ENCODE data around the gene SEMA6A.

- TF ChIP-seq, protein P1, sequence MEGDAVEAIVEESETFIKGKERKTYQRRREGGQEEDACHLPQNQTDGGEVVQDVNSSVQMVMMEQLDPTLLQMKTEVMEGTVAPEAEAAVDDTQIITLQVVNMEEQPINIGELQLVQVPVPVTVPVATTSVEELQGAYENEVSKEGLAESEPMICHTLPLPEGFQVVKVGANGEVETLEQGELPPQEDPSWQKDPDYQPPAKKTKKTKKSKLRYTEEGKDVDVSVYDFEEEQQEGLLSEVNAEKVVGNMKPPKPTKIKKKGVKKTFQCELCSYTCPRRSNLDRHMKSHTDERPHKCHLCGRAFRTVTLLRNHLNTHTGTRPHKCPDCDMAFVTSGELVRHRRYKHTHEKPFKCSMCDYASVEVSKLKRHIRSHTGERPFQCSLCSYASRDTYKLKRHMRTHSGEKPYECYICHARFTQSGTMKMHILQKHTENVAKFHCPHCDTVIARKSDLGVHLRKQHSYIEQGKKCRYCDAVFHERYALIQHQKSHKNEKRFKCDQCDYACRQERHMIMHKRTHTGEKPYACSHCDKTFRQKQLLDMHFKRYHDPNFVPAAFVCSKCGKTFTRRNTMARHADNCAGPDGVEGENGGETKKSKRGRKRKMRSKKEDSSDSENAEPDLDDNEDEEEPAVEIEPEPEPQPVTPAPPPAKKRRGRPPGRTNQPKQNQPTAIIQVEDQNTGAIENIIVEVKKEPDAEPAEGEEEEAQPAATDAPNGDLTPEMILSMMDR (IDR thresholded peaks at IDR 0.05 in 8 of 11, conservative IDR thresholded peaks at IDR 0.05 in 3 of 11) = no peak
- no peak for TF ChIP-seq POLR2A (IDR thresholded peaks at IDR 0.05)
Observed at GRCh38 chr5:116409591-116410296, 164.9 kb downstream of the SEMA6A start.
